Trophoblast cell (in vitro differentiated cells and primary cell): ENCODE data around the gene POLR3K.

Experiments
- DNase-seq, 2 donors: peaks; one replicate each; pipeline ENCODE4 v3.0.0-alpha.2; 2016
- H2AFZ ChIP-seq: 2 replicates; pipeline ENCODE4 v1.6.1; 2013; ENCODE audit warnings: low read length, moderate library complexity, mild to moderate bottlenecking; ENCODE audit not compliant: insufficient read depth, poor library complexity
- H2AK5ac ChIP-seq: 2 replicates; pipeline ENCODE4 v1.6.1; 2013; ENCODE audit warnings: mild to moderate bottlenecking, low read length
- H2BK120ac ChIP-seq: 2 replicates; pipeline ENCODE4 v1.6.1; 2013; ENCODE audit warnings: low read length, mild to moderate bottlenecking, moderate library complexity; ENCODE audit not compliant: insufficient read depth, poor library complexity
- H2BK12ac ChIP-seq: 2 replicates; pipeline ENCODE4 v1.6.1; 2013; ENCODE audit warnings: mild to moderate bottlenecking, low read length, moderate library complexity
- H2BK5ac ChIP-seq: 2 replicates; pipeline ENCODE4 v1.6.1; 2013; ENCODE audit warnings: low read length, low read depth, moderate library complexity, mild to moderate bottlenecking; ENCODE audit not compliant: poor library complexity
- H3K14ac ChIP-seq: 2 replicates; pipeline ENCODE4 v1.6.1; 2013; ENCODE audit warnings: mild to moderate bottlenecking, low read length
- H3K18ac ChIP-seq: 2 replicates; pipeline ENCODE4 v1.6.1; 2013; ENCODE audit warnings: mild to moderate bottlenecking, low read length
- H3K23ac ChIP-seq: 2 replicates; pipeline ENCODE4 v1.6.1; 2013; ENCODE audit warnings: low read length
- H3K27ac ChIP-seq: 2 replicates; pipeline ENCODE4 v1.5.1; 2013; ENCODE audit warnings: low read depth, mild to moderate bottlenecking, inconsistent platforms, low read length, moderate library complexity
- H3K27me3 ChIP-seq: 2 replicates; pipeline ENCODE4 v1.6.1; 2013; ENCODE audit warnings: inconsistent platforms, mild to moderate bottlenecking, low read length, moderate library complexity; ENCODE audit not compliant: insufficient read depth
- H3K36me3 ChIP-seq, 2 experiments: 1 replicate in 1 of 2; 2 replicates in 1 of 2; pipeline ENCODE4 v1.6.1; 2013; ENCODE audit warnings: low read length in 2 of 2, mild to moderate bottlenecking in 2 of 2, moderate library complexity in 1 of 2; ENCODE audit not compliant: insufficient read depth in 2 of 2, control insufficient read depth in 1 of 2
- H3K4ac ChIP-seq: 2 replicates; pipeline ENCODE4 v1.6.1; 2013; ENCODE audit warnings: low read depth, mild to moderate bottlenecking, low read length, moderate library complexity
- H3K4me1 ChIP-seq, 2 experiments: 1 replicate in 1 of 2; 2 replicates in 1 of 2; pipeline ENCODE4 v1.6.1; 2013; ENCODE audit warnings: low read length in 2 of 2, mild to moderate bottlenecking in 2 of 2, moderate library complexity in 1 of 2; ENCODE audit not compliant: insufficient read depth in 2 of 2, control insufficient read depth in 1 of 2
- H3K4me2 ChIP-seq: 2 replicates; pipeline ENCODE4 v1.6.1; 2013; ENCODE audit warnings: inconsistent platforms, mild to moderate bottlenecking, low read length, moderate library complexity
- H3K4me3 ChIP-seq: 2 replicates; pipeline ENCODE4 v1.5.1; 2013; ENCODE audit warnings: mild to moderate bottlenecking, low read depth, low read length, inconsistent platforms
- H3K79me1 ChIP-seq: one replicate; pipeline ENCODE4 v1.6.1; 2013; ENCODE audit warnings: low read length
- H3K79me2 ChIP-seq: 2 replicates; pipeline ENCODE4 v1.6.1; 2013; ENCODE audit warnings: low read length, mild to moderate bottlenecking; ENCODE audit not compliant: control insufficient read depth, insufficient read depth, poor library complexity
- H3K9ac ChIP-seq: 2 replicates; pipeline ENCODE4 v1.6.1; 2013; ENCODE audit warnings: mild to moderate bottlenecking, low read length
- H3K9me3 ChIP-seq: 2 replicates; pipeline ENCODE4 v1.6.1; 2013; ENCODE audit warnings: low read depth, mild to moderate bottlenecking, control low read depth, inconsistent platforms, low read length; ENCODE audit not compliant: insufficient read depth
- H4K12ac ChIP-seq: 2 replicates; pipeline ENCODE4 v1.6.1; 2013; ENCODE audit warnings: low read depth, mild to moderate bottlenecking, low read length, moderate library complexity
- H4K8ac ChIP-seq: 2 replicates; pipeline ENCODE4 v1.6.1; 2013; ENCODE audit warnings: low read depth, mild to moderate bottlenecking, low read length, moderate library complexity
- H4K91ac ChIP-seq: one replicate; pipeline ENCODE4 v1.6.1; 2013; ENCODE audit warnings: low read depth, mild to moderate bottlenecking, low read length, moderate library complexity
- WGBS: extraction: QIAGEN DNeasy Blood & Tissue Kit; methylation state at CpG from one replicate; pipeline ENCODE4 v1.1.7; 2013; ENCODE audit warnings: missing lambda C conversion rate; ENCODE audit not compliant: insufficient read length, insufficient coverage; ENCODE audit errors: extremely low coverage; 5-methylcytosine and 5-hydroxymethylcytosine counted together

POLR3K gene

DNA sequence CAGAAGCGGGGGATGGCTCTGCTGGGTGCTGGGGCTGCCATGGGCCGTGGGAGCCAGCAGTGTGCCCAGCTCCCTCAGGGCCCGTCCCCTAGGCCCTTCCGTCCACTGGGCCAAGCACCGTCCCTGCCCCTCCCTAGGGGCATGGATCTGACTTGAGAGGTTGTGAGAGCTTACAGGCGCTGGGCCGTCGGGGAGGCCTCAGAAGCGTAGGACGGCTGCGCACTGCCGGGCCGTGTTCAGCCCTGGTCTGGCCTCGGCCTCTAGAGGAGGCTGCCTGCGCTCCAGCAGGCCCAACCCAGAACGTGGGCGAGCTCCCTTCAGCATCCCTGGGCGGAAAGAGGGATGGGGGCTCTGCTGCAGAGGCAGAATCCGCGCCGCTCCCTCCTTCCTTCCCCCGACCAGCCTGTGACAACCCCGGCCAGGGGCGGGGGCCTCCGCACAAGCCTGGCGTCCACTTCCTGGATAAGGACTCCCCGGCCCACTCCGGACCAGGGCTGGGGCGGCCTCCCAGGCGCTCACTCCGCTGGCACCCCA, 23.9 kb upstream of the POLR3K start:
- Histone ChIP-seq H3K27me3 (no peaks in the 10 kb centered on the region), H3K36me3 (peaks cover 17 to 21% of the 10 kb centered on the region in 2 experiments), H2AFZ (peak overlapping the region; percentile 61), H2BK120ac (peak overlapping the region; percentile 81), H4K8ac (peak overlapping the region; percentile 91), H2BK5ac (peak overlapping the region; percentile 69), H3K14ac (peak overlapping the region; percentile 42), H3K4me2 (peak overlapping the region; percentile 97), H4K12ac (peak overlapping the region; percentile 68), H4K91ac (peak overlapping the region; percentile 53), H3K4me1 (peaks cover 30 to 44% of the 10 kb centered on the region in 2 experiments), H2BK12ac (peak overlapping the region; percentile 7), H3K9ac (no peak overlapping the region), H2AK5ac (peak overlapping the region; percentile 65), H3K79me1 (peaks cover 29% of the 10 kb centered on the region), H3K27ac (peak overlapping the region; percentile 74), H3K9me3 (peaks cover 3% of the 10 kb centered on the region), H3K4ac (peak overlapping the region; percentile 2), H3K4me3 (peak overlapping the region; percentile 86), H3K18ac (peak overlapping the region; percentile 50), H3K23ac (no peak overlapping the region), H3K79me2 (peaks cover 6% of the 10 kb centered on the region)
- no CpG with 5 or more reads among the region's 31 CpGs for whole genome bisulfite sequencing
- DNase-seq, result peak; percentile 62 to 63

DNA sequence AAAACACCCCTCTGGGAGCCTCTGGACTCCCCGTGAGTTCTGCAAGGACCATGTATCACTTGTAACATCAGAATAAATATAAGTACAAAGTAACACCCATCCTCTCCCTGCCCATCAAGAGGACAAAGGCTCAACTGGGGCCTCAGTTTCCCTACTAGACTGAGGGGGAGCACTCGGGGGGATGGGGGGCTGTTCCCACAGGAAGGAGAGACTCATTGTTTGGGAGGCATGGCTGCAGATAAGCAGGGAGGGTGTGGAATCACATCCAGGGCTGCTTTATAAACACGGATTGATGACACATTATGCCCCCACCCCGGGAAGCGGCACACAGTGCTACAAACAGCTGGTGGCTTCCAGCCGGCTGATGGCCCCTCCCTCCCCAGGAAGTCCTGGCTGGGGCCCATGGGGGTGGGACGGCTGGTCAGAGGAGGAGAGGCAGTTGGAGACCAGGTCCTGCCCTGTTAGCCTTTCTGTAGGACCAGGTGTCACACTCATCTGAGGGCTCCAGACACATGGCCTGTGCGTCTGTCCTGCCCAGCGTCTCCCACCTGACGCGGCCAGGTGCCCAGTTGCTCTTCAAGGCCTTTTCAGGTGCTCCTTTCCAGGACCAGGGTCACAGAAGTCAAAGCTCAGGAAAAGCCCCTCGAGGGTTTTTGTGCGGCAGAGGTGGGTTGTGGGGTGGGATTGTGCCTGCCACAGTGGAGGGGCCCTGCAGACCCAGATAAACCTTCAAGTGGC, 23.3 kb upstream of the POLR3K start:
- Histone ChIP-seq H3K27me3 (no peaks in the 10 kb centered on the region), H3K27ac (peak overlapping the region; percentile 74), H3K4me3 (peak overlapping the region; percentile 13), H3K79me2 (peaks cover 10% of the 10 kb centered on the region), H2BK12ac (peak overlapping the region; percentile 7), H3K14ac (peak overlapping the region; percentile 42), H4K91ac (peak overlapping the region; percentile 53), H2AFZ (peak overlapping the region; percentile 61), H3K23ac (no peak overlapping the region), H3K4me2 (peak overlapping the region; percentile 97), H3K4me1 (peaks cover 30 to 44% of the 10 kb centered on the region in 2 experiments), H2BK120ac (peak overlapping the region; percentile 81), H4K8ac (peak overlapping the region; percentile 91), H4K12ac (peak overlapping the region; percentile 68), H2AK5ac (peak overlapping the region; percentile 65), H3K9ac (no peak overlapping the region), H3K4ac (peak overlapping the region; percentile 2), H3K79me1 (peaks cover 32% of the 10 kb centered on the region), H2BK5ac (peak overlapping the region; percentile 69), H3K9me3 (peaks cover 3% of the 10 kb centered on the region), H3K36me3 (peaks cover 17 to 18% of the 10 kb centered on the region in 2 experiments), H3K18ac (peak overlapping the region; percentile 50)
- no CpG with 5 or more reads among the region's 13 CpGs for WGBS
- peak; percentile 46 to 54 for DNase-seq

GRCh38 chr16:75580-76501, 22.4 kb upstream of the POLR3K start:
- Histone ChIP-seq H3K27ac (peak overlapping the region; percentile 3), H4K8ac (peak overlapping the region; percentile 15), H3K4ac (peak overlapping the region; percentile 17), H2AFZ (no peak overlapping the region), H4K91ac (peak overlapping the region; percentile 51), H4K12ac (no peak overlapping the region), H3K14ac (peak overlapping the region; percentile 22), H3K23ac (no peak overlapping the region), H3K27me3 (no peaks in the 10 kb centered on the region), H3K9ac (no peak overlapping the region), H2AK5ac (peak overlapping the region; percentile 40), H2BK12ac (peak overlapping the region; percentile 55), H3K79me2 (peaks cover 16% of the 10 kb centered on the region), H2BK120ac (peak overlapping the region; percentile 33), H3K9me3 (peaks cover 2% of the 10 kb centered on the region), H3K4me2 (no peak overlapping the region), H3K36me3 (peaks cover 15% of the 10 kb centered on the region in 2 experiments), H3K4me3 (no peak overlapping the region), H3K4me1 (peaks cover 35 to 48% of the 10 kb centered on the region in 2 experiments), H2BK5ac (no peak overlapping the region), H3K79me1 (peaks cover 39% of the 10 kb centered on the region), H3K18ac (no peak overlapping the region)
- no peak for DNase-seq
- no CpG with 5 or more reads among the region's 11 CpGs for WGBS

DNA sequence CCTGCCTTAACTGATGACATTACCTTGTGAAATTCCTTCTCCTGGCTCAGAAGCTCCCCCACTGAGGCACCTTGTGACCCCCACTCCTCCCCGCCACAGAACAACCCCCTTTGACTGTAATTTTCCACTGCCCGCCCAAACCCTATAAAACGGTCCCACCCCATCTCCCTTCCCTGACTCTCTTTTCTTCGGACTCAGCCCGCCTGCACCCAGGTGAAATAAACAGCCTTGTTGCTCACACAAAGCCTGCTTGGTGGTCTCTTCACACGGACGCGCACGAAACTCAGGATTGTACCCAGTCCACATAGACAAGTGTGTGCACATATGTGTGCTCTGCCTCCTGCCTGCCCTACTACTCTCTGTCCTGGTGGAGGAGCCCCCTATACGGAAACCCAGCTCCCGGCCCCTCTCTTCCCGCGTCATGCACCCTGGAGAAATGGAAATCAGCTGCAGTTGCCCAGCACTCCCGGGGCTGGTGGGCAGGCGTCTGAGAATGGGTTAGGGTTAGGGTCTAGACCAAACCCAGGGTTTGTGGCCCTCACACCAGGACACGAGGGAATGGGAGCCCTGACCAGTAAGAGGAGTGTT, 21.4 kb upstream of the POLR3K start:
- WGBS, result no CpG with 5 or more reads among the region's 16 CpGs
- no peak overlapping the region for H3K4ac ChIP-seq
- peaks cover 45 to 57% of the 10 kb centered on the region in 2 experiments for H3K4me1 ChIP-seq
- H2BK5ac ChIP-seq, result no peak overlapping the region
- no peak overlapping the region for H2BK120ac ChIP-seq
- no peak overlapping the region for H3K23ac ChIP-seq
- H3K36me3 ChIP-seq, result peaks cover 7 to 8% of the 10 kb centered on the region in 2 experiments
- no peaks in the 10 kb centered on the region for H3K9me3 ChIP-seq
- peak overlapping the region; percentile 38 for H4K91ac ChIP-seq
- H3K4me2 ChIP-seq, result no peak overlapping the region
- no peak overlapping the region for H3K27ac ChIP-seq
- no peaks in the 10 kb centered on the region for H3K27me3 ChIP-seq
- no peak for DNase-seq
- H2BK12ac ChIP-seq, result peak overlapping the region; percentile 12
- H3K4me3 ChIP-seq, result no peak overlapping the region
- no peak overlapping the region for H4K12ac ChIP-seq
- no peak overlapping the region for H3K9ac ChIP-seq
- peaks cover 22% of the 10 kb centered on the region for H3K79me2 ChIP-seq
- no peak overlapping the region for H4K8ac ChIP-seq
- H3K14ac ChIP-seq, result no peak overlapping the region
- no peak overlapping the region for H2AK5ac ChIP-seq
- H2AFZ ChIP-seq, result no peak overlapping the region
- no peak overlapping the region for H3K18ac ChIP-seq
- peaks cover 43% of the 10 kb centered on the region for H3K79me1 ChIP-seq
